HepG2 (cell line): Measurements from ENCODE around the gene SYNGAP1. TPM values are rescaled to one million over a fixed set of nuclear protein-coding genes. Genes with fewer than 3 reads are reported as not detected.

ENCODE experiments used
- CBFB ChIP-seq: sonication (generic); formaldehyde crosslinking; IDR thresholded peaks from 2 replicates; pipeline ENCODE4 v1.4.0; 2020; ENCODE audit warnings: missing genetic modification reagents
- CREBL2 ChIP-seq: sonication (generic); formaldehyde crosslinking; IDR thresholded peaks from 2 replicates; pipeline ENCODE4 v1.8.1; 2023; ENCODE audit warnings: missing genetic modification reagents, mild to moderate bottlenecking, borderline replicate concordance
- HIVEP1 ChIP-seq: sonication (generic); formaldehyde crosslinking; IDR thresholded peaks from 2 replicates; pipeline ENCODE4 v1.4.0; 2020; ENCODE audit warnings: mild to moderate bottlenecking, missing genetic modification reagents
- HMGA1 ChIP-seq: sonication (generic); formaldehyde crosslinking; conservative IDR thresholded peaks from 2 replicates; pipeline ENCODE4 v1.4.0; 2020; ENCODE audit warnings: missing genetic modification reagents
- HOXA9 ChIP-seq: sonication (generic); formaldehyde crosslinking; IDR thresholded peaks from 2 replicates; pipeline ENCODE4 v1.8.1; 2022; ENCODE audit warnings: missing genetic modification reagents, mild to moderate bottlenecking, moderate library complexity, borderline replicate concordance
- MATR3 ChIP-seq: sonication (generic); formaldehyde crosslinking; IDR thresholded peaks from 2 replicates; pipeline ENCODE4 v1.4.0; 2020; ENCODE audit warnings: missing genetic modification reagents
- PHF21A ChIP-seq: sonication (generic); formaldehyde crosslinking; IDR thresholded peaks from 2 replicates; pipeline ENCODE4 v1.5.0; 2020; ENCODE audit warnings: mild to moderate bottlenecking, missing genetic modification reagents
- SIX1 ChIP-seq: sonication (generic); formaldehyde crosslinking; IDR thresholded peaks from 2 replicates; pipeline ENCODE4 v1.4.0; 2020; ENCODE audit warnings: missing genetic modification reagents, borderline replicate concordance
- SRF ChIP-seq: IDR thresholded peaks from 2 replicates; pipeline ENCODE4 v1.6.1; 2011; ENCODE audit warnings: mild to moderate bottlenecking, low read depth, low read length, moderate library complexity
- ZBTB3 ChIP-seq: sonication (generic); formaldehyde crosslinking; IDR thresholded peaks from 2 replicates; pipeline ENCODE4 v1.4.0; 2020; ENCODE audit warnings: low read depth, mild to moderate bottlenecking, moderate library complexity, missing genetic modification reagents, borderline replicate concordance
- ZC3H13 ChIP-seq: sonication (generic); formaldehyde crosslinking; IDR thresholded peaks from 2 replicates; pipeline ENCODE4 v1.8.1; 2023; ENCODE audit warnings: mild to moderate bottlenecking, missing genetic modification reagents, moderate library complexity
- ZNF205 ChIP-seq: IDR thresholded peaks from 2 replicates; pipeline ENCODE4 v1.6.1; 2018; ENCODE audit warnings: missing biosample characterization, missing genetic modification reagents
- ZNF407 ChIP-seq: sonication (generic); formaldehyde crosslinking; IDR thresholded peaks from one replicate; pipeline ENCODE4 v1.5.1; 2020; ENCODE audit warnings: mild to moderate bottlenecking, missing genetic modification reagents; ENCODE audit errors: not compliant biosample characterization
- ZNF761 ChIP-seq: sonication (generic); formaldehyde crosslinking; conservative IDR thresholded peaks from 2 replicates; pipeline ENCODE4 v1.4.0; 2020; ENCODE audit warnings: mild to moderate bottlenecking, missing genetic modification reagents
- ZNF83 ChIP-seq: sonication (generic); formaldehyde crosslinking; IDR thresholded peaks from 2 replicates; pipeline ENCODE4 v1.4.0; 2020; ENCODE audit warnings: missing genetic modification reagents, mild to moderate bottlenecking, borderline replicate concordance
- polyA plus RNA-seq, 8 experiments: library from polyadenylated mRNA; depleted of rRNA in 3 of 8; stranded (reverse) in 7 of 8; unstranded in 1 of 8; fragments of >200 nt; fragmentation: Illumina TruSeq in 4 of 8; extraction: Trizol in 4 of 8; gene quantifications; 2 replicates each; pipeline versions ENCODE4 v1.2.1 to v1.2.3, GENCODE V29; 2011 to 2016; ENCODE audit warnings: low read depth in 4 of 8, missing spikeins in 1 of 8, mixed read lengths in 1 of 8; ENCODE audit not compliant: insufficient read depth in 1 of 8
- total RNA-seq, 5 experiments: library from RNA; depleted of rRNA; stranded (reverse); fragments of >200 nt; fragmentation: Illumina TruSeq; extraction: Trizol; gene quantifications; 2 replicates each; pipeline ENCODE4 v1.2.3, GENCODE V29; 2016; ENCODE audit warnings: low read depth in 1 of 5
- TF ChIP-seq, protein P1 (sequence below): sonication (generic); formaldehyde crosslinking; IDR thresholded peaks from 2 replicates; pipeline ENCODE4 v1.4.0; 2020; ENCODE audit warnings: missing genetic modification reagents, borderline replicate concordance

The SYNGAP1 gene
- total and polyA plus RNA-seq, 2 of the 13 experiments (the other 11 are each of a cell fraction or from before 2014, with no cell fraction given): 0.75 to 1.1 TPM

GRCh38 chr6:33410711-33411631 lies 8.9 kb upstream of the SYNGAP1 start, which contains the start of gene PHF1 (continued):
- TF ChIP-seq SRF: no peak
- TF ChIP-seq MATR3: no peak
- TF ChIP-seq ZNF205: 0 out of 2 replicates have a peak, but pooled peaks have one; percentile 15
- TF ChIP-seq ZNF83 (CRISPR knock-in tag): no peak
- TF ChIP-seq CREBL2 (CRISPR knock-in tag): peak; percentile 25; the same call in 1 of the 2 replicates
- no peak for TF ChIP-seq CBFB
- no peak for TF ChIP-seq HMGA1 (CRISPR knock-in tag)
- no peak for TF ChIP-seq ZBTB3 (CRISPR knock-in tag)
- TF ChIP-seq HIVEP1 (CRISPR knock-in tag): no peak
- no peak for TF ChIP-seq SIX1 (CRISPR knock-in tag)
- no peak for TF ChIP-seq ZNF761 (CRISPR knock-in tag)
- no peak for TF ChIP-seq ZC3H13 (CRISPR knock-in tag)
- TF ChIP-seq HOXA9 (CRISPR knock-in tag): no peak
- TF ChIP-seq, protein P1, sequence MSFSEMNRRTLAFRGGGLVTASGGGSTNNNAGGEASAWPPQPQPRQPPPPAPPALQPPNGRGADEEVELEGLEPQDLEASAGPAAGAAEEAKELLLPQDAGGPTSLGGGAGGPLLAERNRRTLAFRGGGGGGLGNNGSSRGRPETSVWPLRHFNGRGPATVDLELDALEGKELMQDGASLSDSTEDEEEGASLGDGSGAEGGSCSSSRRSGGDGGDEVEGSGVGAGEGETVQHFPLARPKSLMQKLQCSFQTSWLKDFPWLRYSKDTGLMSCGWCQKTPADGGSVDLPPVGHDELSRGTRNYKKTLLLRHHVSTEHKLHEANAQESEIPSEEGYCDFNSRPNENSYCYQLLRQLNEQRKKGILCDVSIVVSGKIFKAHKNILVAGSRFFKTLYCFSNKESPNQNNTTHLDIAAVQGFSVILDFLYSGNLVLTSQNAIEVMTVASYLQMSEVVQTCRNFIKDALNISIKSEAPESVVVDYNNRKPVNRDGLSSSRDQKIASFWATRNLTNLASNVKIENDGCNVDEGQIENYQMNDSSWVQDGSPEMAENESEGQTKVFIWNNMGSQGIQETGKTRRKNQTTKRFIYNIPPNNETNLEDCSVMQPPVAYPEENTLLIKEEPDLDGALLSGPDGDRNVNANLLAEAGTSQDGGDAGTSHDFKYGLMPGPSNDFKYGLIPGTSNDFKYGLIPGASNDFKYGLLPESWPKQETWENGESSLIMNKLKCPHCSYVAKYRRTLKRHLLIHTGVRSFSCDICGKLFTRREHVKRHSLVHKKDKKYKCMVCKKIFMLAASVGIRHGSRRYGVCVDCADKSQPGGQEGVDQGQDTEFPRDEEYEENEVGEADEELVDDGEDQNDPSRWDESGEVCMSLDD: no peak
- no peak for TF ChIP-seq ZNF407
- TF ChIP-seq PHF21A (CRISPR knock-in tag): no peak
